HepG2 (cell line): ENCODE measurements around the gene EIF3B. TPM values are rescaled to one million over a fixed set of nuclear protein-coding genes. Genes with fewer than 3 reads are reported as not detected.

Experiments used
- ADNP ChIP-seq: sonication (generic); formaldehyde crosslinking; IDR thresholded peaks from 2 replicates; pipeline ENCODE4 v1.4.0; 2020; ENCODE audit warnings: missing genetic modification reagents
- AHR ChIP-seq: IDR thresholded peaks from 2 replicates; pipeline ENCODE4 v1.6.1; 2018; ENCODE audit warnings: missing genetic modification reagents, missing compliant biosample characterization
- ARHGAP35 ChIP-seq: sonication (generic); formaldehyde crosslinking; IDR thresholded peaks from 2 replicates; pipeline ENCODE4 v1.9.0; 2022; ENCODE audit warnings: mild to moderate bottlenecking, inconsistent platforms, moderate library complexity, missing genetic modification reagents, borderline replicate concordance
- ATRX ChIP-seq: sonication (generic); formaldehyde crosslinking; IDR thresholded peaks from 2 replicates; pipeline ENCODE4 v1.4.0; 2020; ENCODE audit warnings: missing genetic modification reagents, borderline replicate concordance
- DPF2 ChIP-seq: sonication (generic); formaldehyde crosslinking; IDR thresholded peaks from 2 replicates; pipeline ENCODE4 v1.4.0; 2020; ENCODE audit warnings: mild to moderate bottlenecking, low read depth, missing genetic modification reagents, borderline replicate concordance
- HDAC1 ChIP-seq: sonication (generic); formaldehyde crosslinking; IDR thresholded peaks from 2 replicates; pipeline ENCODE4 v1.5.1; 2020; ENCODE audit warnings: mild to moderate bottlenecking, missing genetic modification reagents
- HOXA3 ChIP-seq: sonication (generic); formaldehyde crosslinking; IDR thresholded peaks from 2 replicates; pipeline ENCODE4 v1.5.0; 2020; ENCODE audit warnings: missing genetic modification reagents
- MATR3 ChIP-seq: sonication (generic); formaldehyde crosslinking; IDR thresholded peaks from 2 replicates; pipeline ENCODE4 v1.4.0; 2020; ENCODE audit warnings: missing genetic modification reagents
- MLLT10 ChIP-seq: sonication (generic); formaldehyde crosslinking; IDR thresholded peaks from 2 replicates; pipeline ENCODE4 v1.4.0; 2020; ENCODE audit warnings: missing genetic modification reagents
- ONECUT2 ChIP-seq: sonication (generic); formaldehyde crosslinking; IDR thresholded peaks from 2 replicates; pipeline ENCODE4 v1.4.0; 2020; ENCODE audit warnings: missing genetic modification reagents
- SALL1 ChIP-seq: sonication (generic); formaldehyde crosslinking; IDR thresholded peaks from 2 replicates; pipeline ENCODE4 v1.8.0; 2022; ENCODE audit warnings: mild to moderate bottlenecking, missing genetic modification reagents
- SNAPC4 ChIP-seq: sonication (generic); formaldehyde crosslinking; IDR thresholded peaks from 2 replicates; pipeline ENCODE4 v1.4.0; 2020; ENCODE audit warnings: mild to moderate bottlenecking, missing genetic modification reagents
- TAF1 ChIP-seq: sonication (generic); formaldehyde crosslinking; IDR thresholded peaks from 2 replicates; pipeline ENCODE4 v1.4.0; 2020; ENCODE audit warnings: missing genetic modification reagents
- ZC3H13 ChIP-seq: sonication (generic); formaldehyde crosslinking; IDR thresholded peaks from 2 replicates; pipeline ENCODE4 v1.8.1; 2023; ENCODE audit warnings: mild to moderate bottlenecking, missing genetic modification reagents, moderate library complexity
- ZNF460 ChIP-seq: sonication (generic); formaldehyde crosslinking; IDR thresholded peaks from 2 replicates; pipeline ENCODE4 v1.5.1; 2020; ENCODE audit warnings: missing genetic modification reagents, mild to moderate bottlenecking, borderline replicate concordance
- ZNF510 ChIP-seq: sonication (generic); formaldehyde crosslinking; IDR thresholded peaks from 2 replicates; pipeline ENCODE4 v1.4.0; 2020; ENCODE audit warnings: low read depth, mild to moderate bottlenecking, missing genetic modification reagents
- ZNF549 ChIP-seq: sonication (generic); formaldehyde crosslinking; IDR thresholded peaks from 2 replicates; pipeline ENCODE4 v1.5.0; 2020; ENCODE audit warnings: missing genetic modification reagents
- ZNF7 ChIP-seq: IDR thresholded peaks from 2 replicates; pipeline ENCODE4 v1.6.1; 2016; ENCODE audit warnings: missing biosample characterization, missing genetic modification reagents
- ZNF773 ChIP-seq: sonication (generic); formaldehyde crosslinking; IDR thresholded peaks from 2 replicates; pipeline ENCODE4 v1.4.0; 2020; ENCODE audit warnings: missing genetic modification reagents, borderline replicate concordance
- ZNF850 ChIP-seq: sonication (generic); formaldehyde crosslinking; conservative IDR thresholded peaks from 2 replicates; pipeline ENCODE4 v1.9.0; 2021; ENCODE audit warnings: mild to moderate bottlenecking, missing genetic modification reagents
- ZNF878 ChIP-seq: sonication (generic); formaldehyde crosslinking; IDR thresholded peaks from 2 replicates; pipeline ENCODE4 v1.8.1; 2023; ENCODE audit warnings: mild to moderate bottlenecking, missing genetic modification reagents, moderate library complexity
- polyA plus RNA-seq, 8 experiments: library from polyadenylated mRNA; depleted of rRNA in 3 of 8; stranded (reverse) in 7 of 8; unstranded in 1 of 8; fragments of >200 nt; fragmentation: Illumina TruSeq in 4 of 8; extraction: Trizol in 4 of 8; gene quantifications; 2 replicates each; pipeline versions ENCODE4 v1.2.1 to v1.2.3, GENCODE V29; 2011 to 2016; ENCODE audit warnings: low read depth in 4 of 8, missing spikeins in 1 of 8, mixed read lengths in 1 of 8; ENCODE audit not compliant: insufficient read depth in 1 of 8
- total RNA-seq, 5 experiments: library from RNA; depleted of rRNA; stranded (reverse); fragments of >200 nt; fragmentation: Illumina TruSeq; extraction: Trizol; gene quantifications; 2 replicates each; pipeline ENCODE4 v1.2.3, GENCODE V29; 2016; ENCODE audit warnings: low read depth in 1 of 5
- TF ChIP-seq, protein P1 (sequence below): sonication (generic); formaldehyde crosslinking; conservative IDR thresholded peaks from 2 replicates; pipeline ENCODE4 v1.8.0; 2022; ENCODE audit warnings: mild to moderate bottlenecking, moderate library complexity, missing genetic modification reagents
- TF ChIP-seq, protein P2 (sequence below): sonication (generic); formaldehyde crosslinking; IDR thresholded peaks from 2 replicates; pipeline ENCODE4 v1.4.0; 2020; ENCODE audit warnings: missing genetic modification reagents

The EIF3B gene
- total and polyA plus RNA-seq, 2 of the 13 experiments (the other 11 are each of a cell fraction or from before 2014, with no cell fraction given): 92.2 to 241 TPM

DNA sequence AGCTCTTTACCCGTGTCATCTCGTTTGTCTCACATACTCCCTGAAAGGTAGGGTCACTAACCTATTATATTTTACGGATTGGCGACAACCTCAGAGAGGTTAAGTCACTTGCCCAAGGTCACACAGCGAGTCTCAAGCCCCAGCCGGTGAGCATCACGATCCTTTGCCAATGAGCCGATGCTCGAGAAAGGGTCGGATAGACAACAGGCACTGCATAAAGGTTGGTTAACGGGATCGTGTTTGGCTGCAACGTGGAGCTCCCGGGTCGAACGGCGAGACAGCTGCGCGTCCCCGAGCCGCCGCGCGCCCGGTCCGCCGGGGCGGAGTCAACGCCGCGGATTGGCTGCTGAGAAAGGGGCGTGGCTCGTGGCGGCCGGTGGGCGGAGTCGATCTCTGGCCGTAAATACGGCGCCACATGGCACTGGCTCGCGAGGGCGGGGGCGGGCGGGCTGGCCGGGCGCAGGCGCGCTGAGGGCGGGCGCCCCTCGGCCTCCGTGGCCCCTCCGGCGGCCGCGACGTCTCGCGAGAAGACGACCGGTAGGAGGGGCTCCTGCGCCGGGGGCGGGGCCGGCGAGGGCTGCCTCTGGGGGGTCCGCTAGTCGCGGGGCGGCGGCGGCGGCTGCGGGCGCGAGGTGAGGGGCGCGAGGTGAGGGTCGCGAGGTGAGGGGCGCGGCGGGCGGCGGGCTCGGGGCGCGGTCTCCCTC, 48.5 kb downstream of the EIF3B start, which contains the start of gene CHST12 (continued):
- TF ChIP-seq MATR3 (CRISPR knock-in tag): no peak
- TF ChIP-seq, protein P1, sequence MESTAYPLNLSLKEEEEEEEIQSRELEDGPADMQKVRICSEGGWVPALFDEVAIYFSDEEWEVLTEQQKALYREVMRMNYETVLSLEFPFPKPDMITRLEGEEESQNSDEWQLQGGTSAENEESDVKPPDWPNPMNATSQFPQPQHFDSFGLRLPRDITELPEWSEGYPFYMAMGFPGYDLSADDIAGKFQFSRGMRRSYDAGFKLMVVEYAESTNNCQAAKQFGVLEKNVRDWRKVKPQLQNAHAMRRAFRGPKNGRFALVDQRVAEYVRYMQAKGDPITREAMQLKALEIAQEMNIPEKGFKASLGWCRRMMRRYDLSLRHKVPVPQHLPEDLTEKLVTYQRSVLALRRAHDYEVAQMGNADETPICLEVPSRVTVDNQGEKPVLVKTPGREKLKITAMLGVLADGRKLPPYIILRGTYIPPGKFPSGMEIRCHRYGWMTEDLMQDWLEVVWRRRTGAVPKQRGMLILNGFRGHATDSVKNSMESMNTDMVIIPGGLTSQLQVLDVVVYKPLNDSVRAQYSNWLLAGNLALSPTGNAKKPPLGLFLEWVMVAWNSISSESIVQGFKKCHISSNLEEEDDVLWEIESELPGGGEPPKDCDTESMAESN: peak; percentile 56; the same call in 1 of the 2 replicates
- TF ChIP-seq MLLT10 (CRISPR knock-in tag): no peak
- peak; percentile 41; the same call in 1 of the 2 replicates for TF ChIP-seq ZC3H13 (CRISPR knock-in tag)
- no peak for TF ChIP-seq SNAPC4
- TF ChIP-seq ARHGAP35 (CRISPR knock-in tag): peak; percentile 51; the same call in 1 of the 2 replicates
- TF ChIP-seq ZNF460: no peak
- TF ChIP-seq TAF1 (CRISPR knock-in tag): peak; percentile 83; the same call in 1 of the 2 replicates
- 0 out of 2 replicates have a peak, but pooled peaks have one; percentile 29 for TF ChIP-seq AHR (CRISPR knock-in tag)
- TF ChIP-seq SALL1 (CRISPR knock-in tag): no peak
- no peak for TF ChIP-seq ZNF7 (CRISPR knock-in tag)
- TF ChIP-seq ZNF510 (CRISPR knock-in tag): 0 out of 2 replicates have a peak, but pooled peaks have one; percentile 59
- peak; percentile 47 for TF ChIP-seq HOXA3 (CRISPR knock-in tag)
- no peak for TF ChIP-seq ATRX (CRISPR knock-in tag)
- TF ChIP-seq ZNF878 (CRISPR knock-in tag): no peak
- TF ChIP-seq, protein P2, sequence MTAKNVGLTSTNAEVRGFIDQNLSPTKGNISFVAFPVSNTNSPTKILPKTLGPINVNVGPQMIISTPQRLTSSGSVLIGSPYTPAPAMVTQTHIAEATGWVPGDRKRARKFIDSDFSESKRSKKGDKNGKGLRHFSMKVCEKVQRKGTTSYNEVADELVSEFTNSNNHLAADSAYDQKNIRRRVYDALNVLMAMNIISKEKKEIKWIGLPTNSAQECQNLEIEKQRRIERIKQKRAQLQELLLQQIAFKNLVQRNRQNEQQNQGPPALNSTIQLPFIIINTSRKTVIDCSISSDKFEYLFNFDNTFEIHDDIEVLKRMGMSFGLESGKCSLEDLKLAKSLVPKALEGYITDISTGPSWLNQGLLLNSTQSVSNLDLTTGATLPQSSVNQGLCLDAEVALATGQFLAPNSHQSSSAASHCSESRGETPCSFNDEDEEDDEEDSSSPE (CRISPR knock-in tag): peak; percentile 72
- TF ChIP-seq ADNP (CRISPR knock-in tag): peak; percentile 93
- TF ChIP-seq DPF2 (CRISPR knock-in tag): peak; percentile 15; the same call in 1 of the 2 replicates
- no peak for TF ChIP-seq ZNF773
- TF ChIP-seq ZNF549 (CRISPR knock-in tag): no peak
- no peak for TF ChIP-seq ONECUT2 (CRISPR knock-in tag)
- peak; percentile 82 for TF ChIP-seq HDAC1 (CRISPR knock-in tag)
- no peak for TF ChIP-seq ZNF850 (CRISPR knock-in tag)
